ENCODE results near the gene GALNT17. TPM values are rescaled to one million over a fixed set of nuclear protein-coding genes. Genes with fewer than 3 reads are reported as not detected.
"Not testable (repeated sequence)": the region's sequence is repeated elsewhere in the genome, so short reads cannot be mapped to it uniquely, and the experiment has no call there.

Gene GALNT17
- total RNA-seq, 1 experiment from 2014 or later, result not detected

DNA sequence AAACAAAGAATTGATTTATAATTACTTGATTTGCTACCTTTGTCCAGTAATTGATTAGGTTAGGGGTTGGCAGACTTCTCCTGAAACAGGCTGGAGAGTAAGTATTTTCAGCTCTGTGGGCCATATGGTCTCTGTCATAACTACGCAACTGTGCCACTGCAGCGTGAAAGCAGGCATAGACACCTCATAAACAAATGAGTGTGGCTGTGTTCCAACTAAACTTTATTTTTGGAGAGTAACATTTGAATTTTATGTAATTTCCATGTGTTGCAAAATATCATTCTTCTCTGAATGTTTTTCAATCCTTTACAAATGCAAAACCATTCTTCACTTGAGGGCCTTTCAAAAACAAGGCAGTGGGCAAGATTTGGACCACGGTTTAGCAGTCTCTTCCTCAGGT is 76.9 kb downstream of the GALNT17 start:
- Histone ChIP-seq H3K4me1 (ENCODE audit: insufficient read depth, low read length, poor library complexity, severe bottlenecking) (no peaks in the 10 kb centered on the region), H3K9me3 (ENCODE audit: low read depth, low read length, poor library complexity, severe bottlenecking) (peaks cover 11% of the 10 kb centered on the region), H3K27me3 (replicated peaks; ENCODE audit: insufficient read depth, low read depth, low read length, poor library complexity) (no peaks in the 10 kb centered on the region), H3K4me3 (ENCODE audit: low read depth, low read length, poor library complexity, severe bottlenecking) (no peak overlapping the region), H3K27ac (ENCODE audit: low read depth, low read length, poor library complexity, severe bottlenecking) (no peak overlapping the region), H3K36me3 (ENCODE audit: insufficient read depth, low read length, poor library complexity, severe bottlenecking) (no peaks in the 10 kb centered on the region)
- no TSS peak for BruUV-seq (replicated peaks)
- ChIA-PET POLR2A (ENCODE audit: low non-redundant PET) (no interaction called here), CTCF (no interaction called here)
- TF ChIP-seq EZH2 (IDR thresholded peaks at IDR 0.05; ENCODE audit: borderline replicate concordance, low read depth, low read length, poor library complexity, severe bottlenecking), result no peak
- TF ChIP-seq, protein P1, sequence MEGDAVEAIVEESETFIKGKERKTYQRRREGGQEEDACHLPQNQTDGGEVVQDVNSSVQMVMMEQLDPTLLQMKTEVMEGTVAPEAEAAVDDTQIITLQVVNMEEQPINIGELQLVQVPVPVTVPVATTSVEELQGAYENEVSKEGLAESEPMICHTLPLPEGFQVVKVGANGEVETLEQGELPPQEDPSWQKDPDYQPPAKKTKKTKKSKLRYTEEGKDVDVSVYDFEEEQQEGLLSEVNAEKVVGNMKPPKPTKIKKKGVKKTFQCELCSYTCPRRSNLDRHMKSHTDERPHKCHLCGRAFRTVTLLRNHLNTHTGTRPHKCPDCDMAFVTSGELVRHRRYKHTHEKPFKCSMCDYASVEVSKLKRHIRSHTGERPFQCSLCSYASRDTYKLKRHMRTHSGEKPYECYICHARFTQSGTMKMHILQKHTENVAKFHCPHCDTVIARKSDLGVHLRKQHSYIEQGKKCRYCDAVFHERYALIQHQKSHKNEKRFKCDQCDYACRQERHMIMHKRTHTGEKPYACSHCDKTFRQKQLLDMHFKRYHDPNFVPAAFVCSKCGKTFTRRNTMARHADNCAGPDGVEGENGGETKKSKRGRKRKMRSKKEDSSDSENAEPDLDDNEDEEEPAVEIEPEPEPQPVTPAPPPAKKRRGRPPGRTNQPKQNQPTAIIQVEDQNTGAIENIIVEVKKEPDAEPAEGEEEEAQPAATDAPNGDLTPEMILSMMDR (conservative IDR thresholded peaks at IDR 0.05; ENCODE audit: low read depth, low read length), result no peak
- no peak for DNase-seq (ENCODE audit: low spot score)
- intact Hi-C loops (cut with micrococcal nuclease; ENCODE audit: unreplicated experiment), result no loop called here

DNA sequence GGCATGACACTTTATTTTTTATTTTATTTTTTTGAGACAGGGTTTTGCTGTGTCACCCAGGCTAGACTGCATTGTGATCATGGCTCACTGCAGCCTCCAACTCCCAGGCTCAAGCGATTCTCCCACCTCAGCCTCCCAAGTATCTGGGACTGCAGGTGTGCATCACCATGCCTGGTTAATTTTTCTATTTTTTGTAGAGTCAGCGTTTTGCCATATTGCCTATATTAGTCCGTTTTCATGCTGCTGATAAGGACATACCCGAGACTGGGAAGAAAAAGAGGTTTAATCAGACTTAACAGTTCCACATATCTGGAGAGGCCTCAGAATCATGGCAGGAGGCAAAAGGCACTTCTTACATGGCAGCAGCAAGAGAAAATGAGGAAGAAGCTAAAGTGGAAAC is 77.5 kb downstream of the GALNT17 start:
- CTCF ChIA-PET; BruUV-seq (replicated peaks); POLR2A ChIA-PET (ENCODE audit: low non-redundant PET); H3K4me1 ChIP-seq (ENCODE audit: insufficient read depth, low read length, poor library complexity, severe bottlenecking); H3K27me3 ChIP-seq (replicated peaks; ENCODE audit: insufficient read depth, low read depth, low read length, poor library complexity); H3K36me3 ChIP-seq (ENCODE audit: insufficient read depth, low read length, poor library complexity, severe bottlenecking); intact Hi-C loops (cut with micrococcal nuclease; ENCODE audit: unreplicated experiment); H3K9me3 ChIP-seq (ENCODE audit: low read depth, low read length, poor library complexity, severe bottlenecking); H3K27ac ChIP-seq (ENCODE audit: low read depth, low read length, poor library complexity, severe bottlenecking); DNase-seq (ENCODE audit: low spot score); H3K4me3 ChIP-seq (ENCODE audit: low read depth, low read length, poor library complexity, severe bottlenecking): not testable (repeated sequence)

DNA sequence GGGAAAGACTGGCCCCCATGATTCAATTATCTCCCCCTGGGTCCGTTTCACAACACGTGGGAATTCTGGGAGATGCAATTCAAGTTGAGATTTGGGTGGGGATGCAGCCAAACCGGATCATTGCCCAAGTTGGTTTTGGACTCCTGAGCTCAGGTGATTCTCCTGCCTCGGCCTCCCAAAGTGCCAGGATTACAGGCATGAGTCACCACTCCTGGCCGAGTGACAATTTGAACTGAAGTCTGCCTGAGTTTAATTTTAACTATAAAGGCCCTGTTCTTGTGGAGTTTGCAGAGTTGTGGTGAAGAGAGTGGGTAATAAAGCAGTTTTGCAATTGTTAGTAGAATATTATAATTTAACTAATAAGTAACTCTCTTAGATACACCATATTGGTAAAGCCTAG is 78.3 kb downstream of the GALNT17 start:
- no peak for TF ChIP-seq EZH2 (IDR thresholded peaks at IDR 0.05; ENCODE audit: borderline replicate concordance, low read depth, low read length, poor library complexity, severe bottlenecking)
- TF ChIP-seq, protein P1 (conservative IDR thresholded peaks at IDR 0.05; ENCODE audit: low read depth, low read length), result no peak
- no peaks in the 10 kb centered on the region for H3K36me3 ChIP-seq (ENCODE audit: insufficient read depth, low read length, poor library complexity, severe bottlenecking)
- BruUV-seq (replicated peaks), result no TSS peak
- H3K27ac ChIP-seq (ENCODE audit: low read depth, low read length, poor library complexity, severe bottlenecking), result no peak overlapping the region
- ChIA-PET CTCF (no interaction called here), POLR2A (ENCODE audit: low non-redundant PET) (no interaction called here)
- no peak for DNase-seq (ENCODE audit: low spot score)
- no peaks in the 10 kb centered on the region for H3K27me3 ChIP-seq (replicated peaks; ENCODE audit: insufficient read depth, low read depth, low read length, poor library complexity)
- intact Hi-C loops (cut with micrococcal nuclease; ENCODE audit: unreplicated experiment), result no loop called here
- H3K9me3 ChIP-seq (ENCODE audit: low read depth, low read length, poor library complexity, severe bottlenecking), result peaks cover 9% of the 10 kb centered on the region
- H3K4me1 ChIP-seq (ENCODE audit: insufficient read depth, low read length, poor library complexity, severe bottlenecking), result no peaks in the 10 kb centered on the region
- no peak overlapping the region for H3K4me3 ChIP-seq (ENCODE audit: low read depth, low read length, poor library complexity, severe bottlenecking)

DNA sequence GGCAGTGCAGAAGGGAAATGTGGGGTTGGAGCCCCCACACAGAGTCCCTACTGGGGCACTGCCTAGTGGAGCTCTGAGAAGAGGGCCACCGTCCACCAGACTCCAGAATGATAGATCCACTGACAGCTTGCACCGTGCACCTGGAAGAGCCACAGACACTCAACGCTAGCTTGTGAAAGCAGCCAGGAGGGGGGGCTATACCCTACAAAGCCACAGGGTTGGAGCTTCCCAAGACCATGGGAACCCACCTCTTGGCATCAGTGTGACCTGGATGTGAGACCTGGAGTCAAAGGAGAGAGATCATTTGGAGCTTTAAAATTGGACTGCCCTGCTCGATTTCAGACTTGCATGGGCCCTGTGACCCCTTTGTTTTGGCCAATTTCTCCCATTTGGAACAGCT is 80.5 kb downstream of the GALNT17 start:
- BruUV-seq (replicated peaks); intact Hi-C loops (cut with micrococcal nuclease; ENCODE audit: unreplicated experiment); CTCF ChIA-PET; H3K27ac ChIP-seq (ENCODE audit: low read depth, low read length, poor library complexity, severe bottlenecking); DNase-seq (ENCODE audit: low spot score); H3K36me3 ChIP-seq (ENCODE audit: insufficient read depth, low read length, poor library complexity, severe bottlenecking); POLR2A ChIA-PET (ENCODE audit: low non-redundant PET); H3K27me3 ChIP-seq (replicated peaks; ENCODE audit: insufficient read depth, low read depth, low read length, poor library complexity); H3K4me1 ChIP-seq (ENCODE audit: insufficient read depth, low read length, poor library complexity, severe bottlenecking); H3K4me3 ChIP-seq (ENCODE audit: low read depth, low read length, poor library complexity, severe bottlenecking); H3K9me3 ChIP-seq (ENCODE audit: low read depth, low read length, poor library complexity, severe bottlenecking): not testable (repeated sequence)

Data from A673 (cell line).